Retina (tissue), 1 donor: ENCODE data around the gene ITGA5.

Experiments
- DNase-seq: peaks from one replicate; pipeline ENCODE4 v3.0.0-alpha.2; 2016

Gene ITGA5

DNA sequence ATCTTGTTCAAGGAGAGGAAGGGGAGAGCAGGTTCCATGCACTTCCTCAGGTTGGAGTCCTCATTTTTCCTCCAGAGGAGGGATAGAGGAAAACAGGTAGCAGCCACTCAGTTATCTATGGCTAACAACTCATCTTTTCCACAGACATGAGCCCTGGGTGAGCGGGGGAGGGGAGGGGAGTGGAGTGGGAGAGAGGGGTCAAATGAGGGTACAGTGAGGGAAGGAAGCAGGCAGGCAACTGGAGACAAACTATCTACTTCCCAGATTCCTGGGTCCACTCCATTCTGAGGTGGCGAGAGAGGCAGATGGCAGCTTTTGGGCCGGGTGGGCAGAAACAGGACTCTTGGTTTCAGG, 32.0 kb downstream of the ITGA5 start:
- no peak for DNase-seq

DNA sequence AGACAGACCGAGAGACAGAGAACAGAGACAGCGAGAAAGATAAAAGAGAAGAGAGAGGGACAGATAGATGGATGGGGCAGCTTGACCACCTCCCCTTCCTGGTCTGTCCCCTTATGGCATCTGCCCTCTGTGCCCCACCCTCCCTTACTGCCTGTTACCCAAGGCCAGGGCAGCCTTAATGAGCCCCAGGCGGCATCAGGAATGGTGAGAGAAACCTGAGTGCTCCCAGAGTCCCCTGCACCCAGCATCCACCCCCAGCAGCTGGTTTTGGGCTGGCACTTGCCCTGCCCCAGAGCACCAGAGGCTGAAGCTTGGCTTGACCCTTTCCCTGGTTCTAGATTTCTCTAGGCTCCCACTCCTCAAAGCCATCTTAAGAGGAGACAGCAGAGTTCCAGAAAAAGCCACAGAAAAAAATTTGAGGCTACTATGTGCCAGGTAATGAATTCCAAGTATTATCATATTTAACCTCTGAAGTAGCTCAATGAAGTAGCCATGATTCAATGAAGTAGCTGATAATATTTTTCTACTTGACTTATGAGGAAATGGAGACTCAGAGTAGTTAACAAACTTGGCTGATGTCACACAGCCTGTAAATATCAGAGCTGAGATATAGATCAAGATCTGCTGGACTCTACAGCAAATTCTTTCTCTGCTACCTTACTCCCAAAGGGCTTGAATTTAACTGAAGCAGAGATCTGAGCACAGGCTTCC, 32.5 kb downstream of the ITGA5 start:
- DNase-seq: no peak

DNA sequence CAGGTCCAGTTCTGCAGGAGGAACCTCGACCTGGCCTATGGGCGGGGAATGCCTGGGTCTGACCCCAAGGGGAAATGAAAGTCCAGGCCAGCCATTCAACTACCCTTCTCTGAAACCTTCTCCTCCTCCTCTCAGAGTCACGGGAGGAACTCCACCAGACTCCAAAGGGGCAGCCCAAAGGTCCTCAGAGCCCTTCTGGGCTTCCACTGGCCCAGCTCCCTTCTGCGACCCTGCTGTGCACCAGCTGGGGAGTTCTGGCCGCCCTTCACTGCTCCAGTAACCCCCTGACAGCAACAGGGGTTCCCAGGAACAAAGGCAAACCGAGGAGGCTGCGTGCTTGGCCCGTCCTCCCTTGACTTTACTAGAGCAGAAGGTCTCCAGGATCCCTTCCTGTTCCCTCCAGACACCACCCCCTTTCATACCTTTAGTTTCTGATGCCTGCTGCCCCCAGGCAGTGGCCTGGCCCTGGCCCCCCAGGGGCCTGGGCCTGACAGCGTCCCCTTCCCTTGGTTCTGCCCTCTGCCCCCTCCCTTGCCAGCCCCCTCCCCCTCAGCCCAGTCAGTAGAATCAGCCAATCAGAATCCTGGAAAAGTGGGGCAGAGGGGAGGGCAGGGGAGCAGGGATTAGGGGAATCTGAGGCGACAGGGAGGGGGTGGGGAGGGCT, 33.7 kb downstream of the ITGA5 start:
- DNase-seq: peak; percentile 88

- peak; percentile 41 for DNase-seq
Observed at GRCh38 chr12:54384591-54385041, 34.5 kb downstream of the ITGA5 start, which contains the start of gene ZNF385A. TSS of gene ZNF385A (minus strand) at chr12:54384733. CDS start at chr12:54384514, 219 bp downstream.

DNA sequence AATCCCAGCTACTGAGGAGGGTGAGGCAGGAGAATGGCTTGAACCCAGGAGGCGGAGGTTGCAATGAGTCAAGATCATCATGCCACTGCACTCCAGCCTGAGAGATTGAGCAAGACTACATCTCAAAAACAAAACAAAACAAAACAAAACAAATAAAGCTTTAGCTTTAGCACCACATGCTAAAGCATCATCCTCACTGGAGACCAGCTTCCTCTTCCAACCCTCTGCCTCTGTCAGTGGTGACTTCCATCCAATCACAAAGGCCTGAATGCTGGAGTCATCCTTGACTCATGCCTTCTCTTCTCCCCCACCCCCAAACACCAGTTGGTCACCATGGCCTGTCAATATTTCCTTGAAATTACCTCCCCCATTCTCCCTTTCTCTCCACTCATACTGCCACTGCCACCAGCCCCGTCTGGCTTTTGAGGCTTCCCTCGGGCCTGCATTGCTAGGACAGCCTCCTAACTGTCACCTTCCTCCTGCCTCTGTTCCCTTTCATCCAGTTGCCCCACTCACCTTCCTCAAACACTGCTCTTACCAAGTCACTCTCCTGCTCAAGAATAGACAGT, 35.9 kb downstream of the ITGA5 start:
- no peak for DNase-seq

DNA sequence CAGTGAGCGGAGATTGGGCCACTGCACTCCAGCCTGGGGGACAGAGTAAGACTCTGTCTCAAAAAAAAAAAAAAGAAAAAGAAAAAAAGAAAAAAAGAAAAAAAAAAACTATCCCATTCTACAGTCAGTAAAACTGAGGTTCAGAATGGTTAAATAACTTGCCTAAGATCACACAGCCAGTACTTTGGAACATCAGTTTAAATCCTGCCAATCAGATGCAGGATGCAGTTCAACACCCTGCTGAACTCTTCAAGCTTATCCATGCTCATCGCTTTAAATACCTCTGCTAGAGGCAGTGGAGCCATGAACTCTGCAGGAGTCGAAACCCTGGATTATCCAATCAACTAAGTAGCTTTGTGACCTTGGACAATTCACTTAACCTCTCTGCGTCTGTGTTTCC, 37.9 kb downstream of the ITGA5 start:
- no peak for DNase-seq

DNA sequence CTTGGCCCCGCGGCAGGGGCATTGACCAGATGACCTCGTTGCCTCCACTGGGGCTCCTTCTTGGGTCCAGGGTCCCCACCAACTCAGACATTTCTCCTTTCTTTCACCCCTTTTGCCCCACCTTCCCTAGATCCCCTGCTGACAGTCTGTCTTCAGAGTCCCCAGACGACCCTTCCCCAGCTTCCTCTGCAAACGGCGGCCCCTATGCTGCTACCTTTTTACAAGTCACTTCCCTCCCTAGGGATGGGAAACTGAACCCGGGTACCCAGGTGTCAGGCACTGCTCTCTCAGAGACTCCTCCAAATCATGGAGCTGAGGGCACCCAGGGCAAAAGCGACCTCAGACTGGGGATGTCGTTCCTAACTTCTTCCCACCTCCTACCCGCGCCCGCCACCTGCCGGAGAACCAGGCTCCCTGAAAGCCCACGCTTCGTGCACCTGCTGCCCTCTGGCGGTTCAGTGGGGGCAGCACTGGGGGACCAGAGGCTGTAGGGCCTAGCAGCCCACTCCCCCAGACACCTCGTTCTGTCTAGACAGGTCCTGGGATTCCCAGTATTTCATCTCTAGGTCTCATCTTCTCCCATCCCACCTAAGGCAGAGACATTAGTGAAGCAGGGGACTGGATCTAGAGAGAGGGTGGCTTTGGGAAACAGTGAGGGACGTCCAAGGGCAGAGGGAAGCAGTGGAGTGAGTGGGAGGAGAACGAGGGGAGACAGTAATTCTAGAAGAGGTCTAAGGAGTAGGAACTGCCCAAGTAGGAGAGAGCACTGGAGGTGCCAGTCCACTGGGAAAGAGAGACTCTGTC, 39.5 kb downstream of the ITGA5 start:
- peak; percentile 91 for DNase-seq

GRCh38 chr12:54378796-54379397, 40.2 kb downstream of the ITGA5 start:
- DNase-seq: peak; percentile 67

DNA sequence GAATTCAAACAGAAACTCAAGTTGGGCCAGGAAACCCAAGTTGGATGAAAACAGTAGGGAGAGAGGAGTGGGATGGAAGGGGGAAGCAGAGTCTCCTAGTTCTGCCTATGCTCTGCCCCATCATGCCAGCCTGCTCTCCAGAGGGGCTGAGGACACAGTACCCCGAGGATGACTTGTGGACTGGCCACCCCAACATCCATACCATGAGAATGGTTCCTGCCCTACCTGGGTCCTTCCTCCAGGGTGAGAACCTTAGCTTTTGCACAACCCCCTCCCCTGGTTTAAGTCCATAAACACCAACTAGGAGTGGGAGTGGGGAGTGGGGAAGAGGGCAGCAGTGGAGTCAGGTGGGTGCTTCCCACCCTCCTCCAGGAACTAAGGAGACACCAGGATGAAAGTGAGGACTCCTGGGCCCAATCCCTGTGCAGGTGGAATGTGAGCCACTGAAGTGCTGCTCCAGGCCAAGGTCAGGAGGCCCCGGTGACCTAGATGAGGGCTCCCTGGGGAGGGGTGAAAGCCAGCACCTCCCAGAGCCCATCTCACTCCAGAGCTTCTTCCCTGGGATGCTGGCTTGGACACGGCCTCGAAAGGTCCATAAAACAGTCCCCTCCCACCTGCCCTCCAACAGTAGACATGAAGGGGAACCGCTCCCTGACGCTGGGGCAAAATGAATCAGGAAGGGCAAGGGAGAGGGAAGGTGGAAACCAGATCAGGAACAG, 41.1 kb downstream of the ITGA5 start:
- no peak for DNase-seq

GRCh38 chr12:54377007-54377406, 42.1 kb downstream of the ITGA5 start:
- no peak for DNase-seq

GRCh38 chr12:54376596-54376995, 42.5 kb downstream of the ITGA5 start:
- no peak for DNase-seq

- DNase-seq: no peak
Observed at GRCh38 chr12:54375259-54375579, 43.8 kb downstream of the ITGA5 start.

- no peak for DNase-seq
Observed at GRCh38 chr12:54374562-54375258, 44.4 kb downstream of the ITGA5 start.

DNA sequence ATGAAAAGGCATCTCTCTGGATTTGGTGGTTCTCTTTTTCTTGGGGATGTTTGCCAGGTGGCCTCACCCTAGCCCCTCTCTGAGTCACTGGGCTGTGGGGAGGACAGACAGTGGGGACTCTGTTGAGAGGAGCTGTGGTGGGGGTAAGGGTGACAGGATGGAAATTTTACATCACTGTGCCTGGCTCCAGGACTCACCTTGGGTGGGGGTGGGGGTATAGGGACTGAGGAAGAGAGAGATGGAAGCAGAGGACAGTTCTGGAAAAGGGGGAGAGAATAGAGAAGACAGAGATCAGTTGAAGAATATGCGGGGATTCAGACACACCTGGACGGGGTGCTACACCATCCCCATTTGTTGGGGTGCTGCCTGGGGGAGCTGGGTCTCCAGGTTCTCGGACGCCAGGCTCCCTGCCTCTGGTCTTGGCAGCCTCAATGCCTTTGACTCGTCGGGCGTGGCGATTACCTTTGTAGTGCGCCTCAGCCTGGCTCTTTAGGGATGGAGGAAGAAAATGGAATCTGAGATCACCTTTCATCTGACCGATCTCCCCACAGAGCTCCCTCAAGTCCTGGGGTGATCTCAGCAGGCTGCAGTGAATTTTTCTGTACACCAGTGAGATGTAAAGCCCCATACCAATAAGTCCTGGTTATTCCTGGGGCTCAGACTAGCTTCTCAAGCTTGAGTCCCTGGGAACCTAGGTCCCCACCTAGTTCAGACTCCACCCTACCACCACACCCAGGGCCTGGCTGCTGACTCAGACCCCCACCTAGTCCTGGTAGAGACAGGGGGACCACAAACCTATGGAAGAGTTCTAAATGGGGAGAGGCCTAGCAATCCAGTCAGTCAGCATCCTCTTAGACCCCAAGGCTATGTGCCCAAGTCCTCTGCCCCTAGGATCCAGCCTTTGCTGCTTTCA, 45.2 kb downstream of the ITGA5 start:
- no peak for DNase-seq

DNA sequence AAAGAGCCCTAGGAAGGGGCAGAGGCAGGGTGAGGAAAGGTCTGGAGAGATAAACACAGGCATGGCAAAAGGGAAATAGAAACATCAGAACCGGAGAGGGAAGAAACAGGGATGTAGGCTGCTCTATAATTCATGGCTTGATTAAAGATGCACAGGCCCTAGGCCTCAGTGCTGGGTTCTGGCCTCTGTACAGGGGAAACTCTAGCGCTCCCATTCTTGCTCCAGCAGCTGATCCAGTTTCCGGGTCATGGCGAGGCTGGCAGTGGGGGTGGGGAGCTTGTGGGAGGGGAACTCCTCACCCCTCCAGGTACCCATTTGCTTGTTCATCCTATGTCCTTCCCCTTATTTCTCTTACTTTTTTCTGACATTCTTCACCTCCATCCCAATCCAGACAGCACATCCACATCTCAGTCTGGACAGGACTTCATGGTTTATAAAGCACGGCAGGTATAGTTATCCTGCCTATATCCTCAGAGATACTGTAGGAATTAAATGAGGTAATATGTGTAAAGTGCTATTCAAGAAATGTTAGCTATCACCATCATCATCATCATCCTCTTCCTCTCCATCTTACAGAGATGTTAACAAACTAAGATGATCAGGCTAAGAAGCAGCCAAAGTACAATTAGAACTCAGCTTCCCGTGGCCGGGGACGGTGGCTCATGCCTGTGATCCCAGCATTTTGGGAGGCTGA, 46.8 kb downstream of the ITGA5 start:
- DNase-seq: no peak

- DNase-seq: no peak
Observed at GRCh38 chr12:54371328-54372112, 47.5 kb downstream of the ITGA5 start.

GRCh38 chr12:54370171-54370730, 48.8 kb downstream of the ITGA5 start:
- DNase-seq: peak; percentile 88

DNA sequence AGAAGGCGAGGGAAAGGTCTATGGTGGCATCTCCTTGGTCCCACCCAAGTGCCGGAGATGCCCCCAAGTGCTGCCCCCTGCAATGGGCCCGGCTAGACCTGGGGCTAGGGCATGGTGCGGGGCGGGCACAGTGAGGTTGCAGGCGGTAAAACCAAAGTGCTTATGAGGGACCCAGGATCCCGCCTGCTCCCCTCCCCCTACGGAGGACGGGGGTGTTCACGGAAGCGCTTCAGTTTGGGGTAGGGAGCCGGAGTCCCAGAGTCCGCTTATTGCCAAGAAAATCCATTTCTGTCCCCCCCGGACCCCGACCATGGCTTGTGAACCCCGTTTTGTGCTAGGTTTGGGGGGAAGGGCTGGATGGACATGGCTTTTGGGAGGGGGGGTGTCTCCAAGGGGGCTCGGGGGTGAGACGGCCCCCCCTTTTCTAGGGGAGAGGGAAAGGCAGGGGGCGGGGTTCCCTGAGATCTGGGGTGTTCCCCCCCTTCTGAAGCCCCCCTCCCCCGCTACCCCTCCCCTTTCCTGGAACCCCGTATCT, 49.4 kb downstream of the ITGA5 start:
- no peak for DNase-seq
